ACC112 (cell line): ENCODE data around the gene PGA3.
A peak's percentile ranks its signal among the peaks of the same experiment; 100 is the strongest.
"Not testable (repeated sequence)": the region's sequence is repeated elsewhere in the genome, so short reads cannot be mapped to it uniquely, and the experiment has no call there.

Source experiments
- H2AFZ ChIP-seq: fragments of 200-600 bp; sonication (generic); one replicate; pipeline ENCODE4 v1.6.0; 2017; ENCODE audit warnings: antibody characterized with exemption, low read length; ENCODE audit not compliant: unreplicated experiment
- H3K27ac ChIP-seq: fragments of 200-600 bp; sonication (generic); 2 replicates; pipeline ENCODE4 v1.5.1; 2014; ENCODE audit warnings: low read depth, mild to moderate bottlenecking, antibody characterized with exemption, low read length, moderate library complexity
- H3K27me3 ChIP-seq: fragments of 200-600 bp; sonication (generic); 2 replicates; pipeline ENCODE4 v1.6.1; 2014; ENCODE audit warnings: mild to moderate bottlenecking, antibody characterized with exemption, low read length, moderate library complexity, mixed read lengths; ENCODE audit not compliant: insufficient read depth
- H3K36me3 ChIP-seq: fragments of 200-600 bp; sonication (generic); 2 replicates; pipeline ENCODE4 v1.6.1; 2016; ENCODE audit warnings: mild to moderate bottlenecking, antibody characterized with exemption, low read length, moderate library complexity, mixed read lengths; ENCODE audit not compliant: insufficient read depth
- H3K4me1 ChIP-seq: fragments of 200-600 bp; sonication (generic); one replicate; pipeline ENCODE4 v1.6.1; 2016; ENCODE audit warnings: low read length, mixed read lengths; ENCODE audit not compliant: insufficient read depth, unreplicated experiment, control insufficient read depth
- H3K4me3 ChIP-seq: fragments of 200-600 bp; sonication (generic); 2 replicates; pipeline ENCODE4 v1.5.1; 2014; ENCODE audit warnings: mild to moderate bottlenecking, low read depth, low read length
- H3K79me2 ChIP-seq: fragments of 200-600 bp; sonication (generic); one replicate; pipeline ENCODE4 v1.6.0; 2016; ENCODE audit warnings: low read length; ENCODE audit not compliant: control insufficient read depth, unreplicated experiment, insufficient read depth

PGA3 gene

GRCh38 chr11:61202950-61203746 lies at the start of gene PGA3:
PGA3 (plus strand) TSS chr11:61203515; CDS start chr11:61203565, 50 bp downstream.
- not testable (repeated sequence) for H3K4me3 ChIP-seq, H3K79me2 ChIP-seq, H3K4me1 ChIP-seq, H3K36me3 ChIP-seq, H2AFZ ChIP-seq, H3K27ac ChIP-seq
- peaks cover 34% of the 10 kb centered on the region for H3K27me3 ChIP-seq

- peaks cover 73% of the 10 kb centered on the region for H3K79me2 ChIP-seq
- peak overlapping the region; percentile 85 for H3K27ac ChIP-seq
- no peaks in the 10 kb centered on the region for H3K27me3 ChIP-seq
- peaks cover 19% of the 10 kb centered on the region for H3K36me3 ChIP-seq
- no peak overlapping the region for H2AFZ ChIP-seq
- H3K4me3 ChIP-seq = peak overlapping the region; percentile 44; the same call in 1 of the 2 replicates
- H3K4me1 ChIP-seq = peaks cover 36% of the 10 kb centered on the region
These were observed 49.7 kb upstream of the PGA3 start for GRCh38 chr11:61153593-61154095.

GRCh38 chr11:61154528-61154927 lies 48.8 kb upstream of the PGA3 start:
- H3K27ac ChIP-seq = no peak overlapping the region
- peaks cover 19% of the 10 kb centered on the region for H3K36me3 ChIP-seq
- no peaks in the 10 kb centered on the region for H3K27me3 ChIP-seq
- H3K4me1 ChIP-seq = peaks cover 39% of the 10 kb centered on the region
- H2AFZ ChIP-seq = no peak overlapping the region
- H3K79me2 ChIP-seq = peaks cover 70% of the 10 kb centered on the region
- no peak overlapping the region for H3K4me3 ChIP-seq

- Histone ChIP-seq H3K4me1 (peaks cover 37% of the 10 kb centered on the region), H2AFZ (no peak overlapping the region), H3K79me2 (peaks cover 69% of the 10 kb centered on the region), H3K4me3 (no peak overlapping the region), H3K27me3 (no peaks in the 10 kb centered on the region), H3K36me3 (peaks cover 19% of the 10 kb centered on the region), H3K27ac (no peak overlapping the region)
These were observed 48.0 kb upstream of the PGA3 start for GRCh38 chr11:61155312-61155711.

GRCh38 chr11:61155741-61156140 lies 47.6 kb upstream of the PGA3 start:
- H3K36me3 ChIP-seq = peaks cover 19% of the 10 kb centered on the region
- H3K4me1 ChIP-seq = peaks cover 39% of the 10 kb centered on the region
- peaks cover 67% of the 10 kb centered on the region for H3K79me2 ChIP-seq

GRCh38 chr11:61157743-61158142 lies 45.6 kb upstream of the PGA3 start:
- H3K27ac ChIP-seq = no peak overlapping the region
- peaks cover 48% of the 10 kb centered on the region for H3K79me2 ChIP-seq
- H2AFZ ChIP-seq = no peak overlapping the region
- H3K27me3 ChIP-seq = no peaks in the 10 kb centered on the region
- H3K4me3 ChIP-seq = no peak overlapping the region
- H3K4me1 ChIP-seq = peaks cover 37% of the 10 kb centered on the region
- peaks cover 19% of the 10 kb centered on the region for H3K36me3 ChIP-seq

More at GRCh38 chr11:61155741-61156140, 47.6 kb upstream of the PGA3 start:
- no peak overlapping the region for H3K4me3 ChIP-seq
- no peak overlapping the region for H3K27ac ChIP-seq
- H2AFZ ChIP-seq = no peak overlapping the region
- no peaks in the 10 kb centered on the region for H3K27me3 ChIP-seq

GRCh38 chr11:61158691-61159381 lies 44.5 kb upstream of the PGA3 start:
- H3K27me3 ChIP-seq = no peaks in the 10 kb centered on the region
- H3K4me1 ChIP-seq = peaks cover 26% of the 10 kb centered on the region
- no peak overlapping the region for H3K4me3 ChIP-seq
- H3K79me2 ChIP-seq = peaks cover 42% of the 10 kb centered on the region
- no peak overlapping the region for H2AFZ ChIP-seq
- peak overlapping the region; percentile 72 for H3K27ac ChIP-seq
- peaks cover 19% of the 10 kb centered on the region for H3K36me3 ChIP-seq

GRCh38 chr11:61160487-61161189 lies 42.7 kb upstream of the PGA3 start:
- H3K4me1 ChIP-seq = peaks cover 21% of the 10 kb centered on the region
- peaks cover 11% of the 10 kb centered on the region; the same call in 1 of the 2 replicates for H3K36me3 ChIP-seq
- H3K79me2 ChIP-seq = peaks cover 26% of the 10 kb centered on the region
- peak overlapping the region; percentile 80 for H3K27ac ChIP-seq
- peak overlapping the region; percentile 94 for H3K4me3 ChIP-seq
- peak overlapping the region; percentile 89 for H2AFZ ChIP-seq
- H3K27me3 ChIP-seq = no peaks in the 10 kb centered on the region; the same call in 1 of the 2 replicates

GRCh38 chr11:61161190-61162091 lies 41.9 kb upstream of the PGA3 start, which contains the start of gene VPS37C:
VPS37C (minus strand) TSS chr11:61161426; CDS start chr11:61138829, 22,597 bp downstream.
- Histone ChIP-seq H3K79me2 (peaks cover 20% of the 10 kb centered on the region), H3K4me1 (peaks cover 21% of the 10 kb centered on the region), H3K27ac (peak within 1 kb of the TSS; percentile 80), H3K36me3 (0 out of 2 replicates have a peak, but pooled peaks cover 6% of the 10 kb centered on the region), H2AFZ (peak within 1 kb of the TSS; percentile 89), H3K4me3 (peak within 1 kb of the TSS; percentile 94), H3K27me3 (no peaks in the 10 kb centered on the region; the same call in 1 of the 2 replicates)
